Fibroblast of the conjunctiva (primary cell): ENCODE results near the gene ENOX2.
A peak's percentile ranks its signal among the peaks of the same experiment; 100 is the strongest.

ENCODE experiments used
- DNase-seq: peaks from one replicate; pipeline ENCODE4 v3.0.0-alpha.2; 2010; ENCODE audit warnings: low read depth

The ENOX2 gene

GRCh38 chrX:130699618-130700017 is 203.4 kb downstream of the ENOX2 start:
- DNase-seq, result no peak

GRCh38 chrX:130696542-130696941 is 206.5 kb downstream of the ENOX2 start:
- no peak for DNase-seq

- DNase-seq, result no peak
Observed at GRCh38 chrX:130695931-130696330, 207.1 kb downstream of the ENOX2 start.

GRCh38 chrX:130694983-130695382 is 208.0 kb downstream of the ENOX2 start:
- DNase-seq, result no peak

- no peak for DNase-seq
Observed at GRCh38 chrX:130691576-130691975, 211.4 kb downstream of the ENOX2 start.

GRCh38 chrX:130688360-130688759 is 214.6 kb downstream of the ENOX2 start:
- DNase-seq, result no peak

GRCh38 chrX:130682990-130683389 is 220.0 kb downstream of the ENOX2 start:
- no peak for DNase-seq

GRCh38 chrX:130680164-130681035 is 222.6 kb downstream of the ENOX2 start:
- peak; percentile 32 for DNase-seq

GRCh38 chrX:130676861-130677260 is 226.1 kb downstream of the ENOX2 start:
- DNase-seq, result no peak

- DNase-seq, result no peak
Observed at GRCh38 chrX:130672214-130672613, 230.8 kb downstream of the ENOX2 start.

- DNase-seq, result no peak
Observed at GRCh38 chrX:130669233-130669632, 233.8 kb downstream of the ENOX2 start.

- no peak for DNase-seq
Observed at GRCh38 chrX:130665263-130665662, 237.7 kb downstream of the ENOX2 start.

GRCh38 chrX:130658310-130658709 is 244.7 kb downstream of the ENOX2 start:
- no peak for DNase-seq

GRCh38 chrX:130654409-130654950 is 248.5 kb downstream of the ENOX2 start:
- peak; percentile 10 for DNase-seq

GRCh38 chrX:130652824-130653578 is 250.0 kb downstream of the ENOX2 start:
- DNase-seq, result no peak

GRCh38 chrX:130649738-130650137 is 253.3 kb downstream of the ENOX2 start:
- no peak for DNase-seq

- no peak for DNase-seq
Observed at GRCh38 chrX:130647468-130647867, 255.5 kb downstream of the ENOX2 start.

- DNase-seq, result no peak
Observed at GRCh38 chrX:130645955-130646583, 256.9 kb downstream of the ENOX2 start.

GRCh38 chrX:130637591-130637990 is 265.4 kb downstream of the ENOX2 start:
- peak; percentile 14 for DNase-seq

GRCh38 chrX:130636277-130636676 is 266.7 kb downstream of the ENOX2 start:
- no peak for DNase-seq

- no peak for DNase-seq
Observed at GRCh38 chrX:130631011-130631410, 272.0 kb downstream of the ENOX2 start.

- no peak for DNase-seq
Observed at GRCh38 chrX:130628516-130628915, 274.5 kb downstream of the ENOX2 start.
